ENCODE data around the gene RAB36. TPM values are rescaled to one million over a fixed set of nuclear protein-coding genes. Genes with fewer than 3 reads are reported as not detected.

Gene RAB36
- polyA plus RNA-seq, 1 of the 3 experiments (the other 2 are of a cell fraction): 6.6 TPM

- H3K9ac ChIP-seq: no peak overlapping the region
- H4K20me1 ChIP-seq (ENCODE audit: insufficient read depth): no peaks in the 10 kb centered on the region
- no peak overlapping the region for H3K4me2 ChIP-seq
- no peak overlapping the region for H3K27ac ChIP-seq (ENCODE audit: low read depth in 2 of 2, low read length in 1 of 2)
- peaks cover 0 to 43% of the 10 kb centered on the region in 2 experiments; a peak in 1 of 4 replicates for H3K4me1 ChIP-seq (ENCODE audit: control insufficient read depth in 1 of 2, insufficient read depth in 2 of 2, low read depth in 1 of 2, low read length in 1 of 2)
- H3K9me3 ChIP-seq: no peaks in the 10 kb centered on the region
- no peak overlapping the region for H3K4me3 ChIP-seq (ENCODE audit: low read depth in 2 of 2, low read length in 1 of 2)
- POLR2A ChIA-PET: no interaction called here
- no peak overlapping the region for H2AFZ ChIP-seq (ENCODE audit: low read depth)
- H3K9me2 ChIP-seq: no peaks in the 10 kb centered on the region
- no peaks in the 10 kb centered on the region for H3K27me3 ChIP-seq (ENCODE audit: insufficient read depth)
- no peak for TF ChIP-seq MXI1 (IDR thresholded peaks at IDR 0.05; ENCODE audit: low read depth, low read length)
- no peak for TF ChIP-seq NFIC (IDR thresholded peaks at IDR 0.05; ENCODE audit: borderline replicate concordance)
- TF ChIP-seq FOSL2 (IDR thresholded peaks at IDR 0.05; ENCODE audit: borderline replicate concordance, low read depth): no peak
- TF ChIP-seq SMC3 (IDR thresholded peaks at IDR 0.05; ENCODE audit: low read depth, low read length): no peak
- no peak for TF ChIP-seq TCF12 (IDR thresholded peaks at IDR 0.05)
- no peak for TF ChIP-seq FOXM1 (IDR thresholded peaks at IDR 0.05; ENCODE audit: low read depth)
- no peak for TF ChIP-seq YY1 (IDR thresholded peaks at IDR 0.05; ENCODE audit: low read depth)
- TF ChIP-seq RAD21 (IDR thresholded peaks at IDR 0.05; ENCODE audit: low read length): no peak
- TF ChIP-seq, protein P1, sequence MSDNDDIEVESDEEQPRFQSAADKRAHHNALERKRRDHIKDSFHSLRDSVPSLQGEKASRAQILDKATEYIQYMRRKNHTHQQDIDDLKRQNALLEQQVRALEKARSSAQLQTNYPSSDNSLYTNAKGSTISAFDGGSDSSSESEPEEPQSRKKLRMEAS (IDR thresholded peaks at IDR 0.05; ENCODE audit: low read depth): no peak
- no peak for TF ChIP-seq RCOR1 (IDR thresholded peaks at IDR 0.05; ENCODE audit: low read length)
- TF ChIP-seq RFX5 (IDR thresholded peaks at IDR 0.05; ENCODE audit: low read length): no peak
- TF ChIP-seq CHD2 (IDR thresholded peaks at IDR 0.05; ENCODE audit: low read length, partially characterized antibody): no peak
- TF ChIP-seq, protein P2, sequence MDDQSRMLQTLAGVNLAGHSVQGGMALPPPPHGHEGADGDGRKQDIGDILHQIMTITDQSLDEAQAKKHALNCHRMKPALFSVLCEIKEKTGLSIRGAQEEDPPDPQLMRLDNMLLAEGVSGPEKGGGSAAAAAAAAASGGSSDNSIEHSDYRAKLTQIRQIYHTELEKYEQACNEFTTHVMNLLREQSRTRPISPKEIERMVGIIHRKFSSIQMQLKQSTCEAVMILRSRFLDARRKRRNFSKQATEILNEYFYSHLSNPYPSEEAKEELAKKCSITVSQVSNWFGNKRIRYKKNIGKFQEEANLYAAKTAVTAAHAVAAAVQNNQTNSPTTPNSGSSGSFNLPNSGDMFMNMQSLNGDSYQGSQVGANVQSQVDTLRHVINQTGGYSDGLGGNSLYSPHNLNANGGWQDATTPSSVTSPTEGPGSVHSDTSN (IDR thresholded peaks at IDR 0.05): no peak
- TF ChIP-seq NRF1 (IDR thresholded peaks at IDR 0.05; ENCODE audit: low read depth, low read length): no peak
- no peak for TF ChIP-seq EP300 (IDR thresholded peaks at IDR 0.05; ENCODE audit: borderline replicate concordance in 1 of 2, low read depth in 1 of 2, low read length in 1 of 2)
- TF ChIP-seq POLR2AphosphoS5 (IDR thresholded peaks at IDR 0.05; ENCODE audit: low read depth, low read length): no peak
- no peak for TF ChIP-seq SIN3A (IDR thresholded peaks at IDR 0.05; ENCODE audit: borderline replicate concordance, low read depth, low read length)
- no peaks in the 10 kb centered on the region for H3K79me2 ChIP-seq (ENCODE audit: insufficient read depth)
- no peaks in the 10 kb centered on the region for H3K36me3 ChIP-seq (replicated peaks in 1 of 2; ENCODE audit: control insufficient read depth in 1 of 2, insufficient read depth in 2 of 2, low read length in 1 of 2)
- 92% methylated on average over 4 of the region's 4 CpGs for WGBS (ENCODE audit: low lambda C conversion rate)
- DNase-seq: no peak
- CTCF ChIA-PET: interaction anchor here (0.5 to 10.0 kb wide), 5 partner anchors 146 to 921 kb away, joined by 3 to 161 read pairs (median 3); no protein-coding TSS in a partner anchor
- no peaks in the 10 kb centered on the region for H3F3A ChIP-seq (replicated peaks; ENCODE audit: insufficient read depth)
Observed at GRCh38 chr22:23121000-23121421, 24.3 kb upstream of the RAB36 start.

DNA sequence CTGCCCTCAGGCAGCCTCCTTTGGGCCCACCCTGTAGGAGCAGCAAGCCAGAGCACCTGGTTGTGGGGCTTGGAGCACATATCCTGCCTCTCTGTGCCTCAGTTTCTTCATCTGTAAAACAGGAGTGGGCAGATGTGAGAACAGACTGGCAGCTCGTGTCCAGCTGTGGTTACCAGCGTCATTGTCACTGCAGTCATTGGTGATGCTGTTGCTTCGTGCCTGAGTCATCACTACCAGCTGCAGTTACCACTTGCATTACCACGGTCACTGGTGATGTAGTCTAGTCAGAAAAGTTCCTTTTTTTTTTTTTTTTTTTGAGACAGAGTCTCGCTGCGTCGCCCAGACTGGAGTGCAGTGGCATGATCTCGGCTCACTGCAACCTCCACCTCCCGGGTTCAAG lies 23.9 kb upstream of the RAB36 start:
- Histone ChIP-seq H3K4me1 (ENCODE audit: control insufficient read depth in 1 of 2, insufficient read depth in 2 of 2, low read depth in 1 of 2, low read length in 1 of 2) (peaks cover 0 to 39% of the 10 kb centered on the region in 2 experiments; a peak in 1 of 4 replicates), H3K4me3 (ENCODE audit: low read depth in 2 of 2, low read length in 1 of 2) (no peak overlapping the region), H3K9me2 (no peaks in the 10 kb centered on the region), H3K9me3 (no peaks in the 10 kb centered on the region), H4K20me1 (ENCODE audit: insufficient read depth) (no peaks in the 10 kb centered on the region), H3K27ac (ENCODE audit: low read depth in 2 of 2, low read length in 1 of 2) (no peak overlapping the region), H3K36me3 (replicated peaks in 1 of 2; ENCODE audit: control insufficient read depth in 1 of 2, insufficient read depth in 2 of 2, low read length in 1 of 2) (no peaks in the 10 kb centered on the region), H3K27me3 (ENCODE audit: insufficient read depth) (no peaks in the 10 kb centered on the region), H3K4me2 (no peak overlapping the region), H2AFZ (ENCODE audit: low read depth) (no peak overlapping the region), H3F3A (replicated peaks; ENCODE audit: insufficient read depth) (no peaks in the 10 kb centered on the region), H3K9ac (no peak overlapping the region), H3K79me2 (ENCODE audit: insufficient read depth) (no peaks in the 10 kb centered on the region)
- CTCF ChIA-PET: interaction anchor here (0.5 to 10.0 kb wide), 6 partner anchors 8 to 921 kb away, joined by 3 to 161 read pairs (median 4); no protein-coding TSS in a partner anchor
- DNase-seq: no peak
- TF ChIP-seq EZH2phosphoT487 (IDR thresholded peaks at IDR 0.05; ENCODE audit: borderline replicate concordance, low read depth) (no peak), MEF2A (IDR thresholded peaks at IDR 0.05; ENCODE audit: borderline replicate concordance, low read depth) (no peak), NFIC (IDR thresholded peaks at IDR 0.05; ENCODE audit: borderline replicate concordance) (no peak), RFX5 (IDR thresholded peaks at IDR 0.05; ENCODE audit: low read length) (no peak), JUND (IDR thresholded peaks at IDR 0.05) (no peak), POLR2AphosphoS5 (IDR thresholded peaks at IDR 0.05; ENCODE audit: low read depth, low read length) (no peak)
- POLR2A ChIA-PET: no interaction called here
- WGBS (ENCODE audit: low lambda C conversion rate): 75% methylated on average over 9 of the region's 9 CpGs

Measured in SK-N-SH (cell line).